ENCODE data around the gene NDUFS1. TPM values are rescaled to one million over a fixed set of nuclear protein-coding genes. Genes with fewer than 3 reads are reported as not detected.

Gene NDUFS1
- total and polyA plus RNA-seq, 10 of the 15 experiments (the other 5 are each of a cell fraction or from before 2014, with no cell fraction given), result 62.6 to 108 (median 90.4) TPM

DNA sequence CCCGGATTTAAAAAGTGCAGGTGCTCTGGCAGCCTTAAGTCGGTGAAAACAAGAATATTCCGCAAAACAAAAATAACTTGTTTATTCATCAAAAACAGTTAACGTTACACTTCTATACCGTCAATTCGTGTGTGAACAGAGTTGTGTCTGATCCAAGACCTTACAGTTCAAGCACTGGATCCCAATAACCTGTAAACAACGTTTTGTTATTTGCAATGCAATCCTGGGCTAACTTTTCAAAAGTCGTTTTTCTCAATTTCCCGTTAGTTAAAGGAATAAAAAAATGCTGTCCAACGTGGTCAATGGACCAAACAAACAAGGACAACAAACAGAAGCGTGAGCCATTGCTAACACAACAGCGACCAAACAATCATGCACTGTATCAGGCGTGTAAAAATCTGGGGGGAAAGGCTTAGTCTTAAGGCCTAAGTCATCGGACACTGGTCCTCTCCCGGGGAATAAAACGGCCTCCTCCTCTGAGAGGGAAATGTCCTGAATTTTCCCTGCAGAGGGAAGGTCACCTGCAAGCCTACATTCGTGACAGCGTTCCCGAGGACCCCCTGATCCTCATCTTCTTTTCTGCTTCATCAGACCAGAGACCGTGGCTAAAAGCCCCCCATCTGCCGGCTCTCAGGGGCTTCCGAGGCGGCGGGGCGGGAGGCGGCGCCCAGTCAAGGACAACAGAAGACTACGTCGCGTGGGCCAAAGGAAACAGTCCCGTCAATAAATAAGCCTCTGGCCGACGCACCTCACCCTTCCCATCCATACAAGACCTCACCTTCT, 490 bp downstream of the NDUFS1 start:
- 1% methylated on average over 33 of the region's 33 CpGs for WGBS (ENCODE audit: insufficient coverage, insufficient replicate concordance, low lambda C conversion rate, missing lambda C conversion rate)
- H3K4me1 ChIP-seq (ENCODE audit: control insufficient read depth, insufficient read depth, low read length), result peaks cover 2% of the 10 kb centered on the region; the same call in 1 of the 2 replicates
- FAIRE-seq (peak; percentile 35), ATAC-seq (peak; percentile 9), DNase-seq (ENCODE audit: low read depth, low spot score) (no peak)
- peaks cover 2 to 19% of the 10 kb centered on the region in 2 experiments; a peak in 3 of 4 replicates for H3K36me3 ChIP-seq (ENCODE audit: control insufficient read depth in 2 of 2, insufficient read depth in 2 of 2, low read length in 1 of 2)
- peak overlapping the region; percentile 76 for H3K9ac ChIP-seq (ENCODE audit: control insufficient read depth, insufficient read depth, low read length)
- H3K79me2 ChIP-seq (ENCODE audit: control insufficient read depth, insufficient read depth, low read length), result peaks cover 76% of the 10 kb centered on the region
- ChIA-PET RAD21 (ENCODE audit: unreplicated experiment) (no interaction called here), POLR2A (interaction anchor here (0.6 to 2.9 kb wide), 4 partner anchors 16 to 92 kb away, joined by 3 to 14 read pairs (median 5); partner anchors contain the start of gene INO80D), SMC1A (ENCODE audit: uncharacterized antibody, unreplicated experiment) (interaction anchor here (1.9 kb wide), 1 partner anchor 70 kb away, joined by 5 read pairs; no protein-coding TSS in a partner anchor), CTCF (no interaction called here)
- in situ Hi-C loops (cut with MboI), result no loop called here
- H3K4me3 ChIP-seq, result peak overlapping the region; percentile 93
- H3K4me2 ChIP-seq (ENCODE audit: control insufficient read depth, insufficient read depth), result peak overlapping the region; percentile 86
- H4K20me1 ChIP-seq (ENCODE audit: control insufficient read depth, insufficient read depth), result no peaks in the 10 kb centered on the region
- peak overlapping the region; percentile 94 for H2AFZ ChIP-seq (ENCODE audit: control insufficient read depth, low read depth, low read length)
- TSS peak; percentile 82 for BruUV-seq (replicated peaks)
- H3K27ac ChIP-seq (ENCODE audit: control insufficient read depth, insufficient read depth), result peak overlapping the region; percentile 94
- intact Hi-C loops (cut with micrococcal nuclease; ENCODE audit: unreplicated experiment), result loop anchor here (1.0 kb wide), 1 partner anchor 72 kb away; the partner anchor contains the start of gene INO80D
- H3K27me3 ChIP-seq (replicated peaks in 1 of 2; ENCODE audit: control insufficient read depth in 2 of 2, insufficient read depth in 2 of 2, low read length in 1 of 2), result no peaks in the 10 kb centered on the region
- no peaks in the 10 kb centered on the region for H3K9me3 ChIP-seq (replicated peaks; ENCODE audit: control insufficient read depth, insufficient read depth, low read length)
- TF ChIP-seq JUNB (IDR thresholded peaks at IDR 0.05) (no peak), NR2C1 (IDR thresholded peaks at IDR 0.05) (no peak), IKZF2 (IDR thresholded peaks at IDR 0.05) (peak in 1 of 2 experiments; percentile 38; a peak in 1 of 4 replicates), GATAD2B (conservative IDR thresholded peaks at IDR 0.05; ENCODE audit: low read depth) (0 out of 2 replicates have a peak, but pooled peaks have one; percentile 41), SREBF1 (IDR thresholded peaks at IDR 0.05; ENCODE audit: low read length) (no peak), HDGF (IDR thresholded peaks at IDR 0.05) (no peak), RAD21 (IDR thresholded peaks at IDR 0.05; ENCODE audit: insufficient read depth, low read depth, low read length) (no peak), ZSCAN29 (IDR thresholded peaks at IDR 0.05) (no peak), NR2C2 (IDR thresholded peaks at IDR 0.05; ENCODE audit: borderline replicate concordance, control insufficient read depth, insufficient read length, low read depth) (no peak), MEF2A (IDR thresholded peaks at IDR 0.05; ENCODE audit: insufficient read depth, low read depth, low read length) (no peak), EED (IDR thresholded peaks at IDR 0.05; ENCODE audit: low read depth) (no peak), YBX1 (IDR thresholded peaks at IDR 0.05) (no peak), SIN3A (IDR thresholded peaks at IDR 0.05; ENCODE audit: low read depth, low read length) (no peak), ZNF622 (IDR thresholded peaks at IDR 0.05) (no peak), FOXM1 (IDR thresholded peaks at IDR 0.05; ENCODE audit: low read depth, low read length) (no peak), DPF2 (IDR thresholded peaks at IDR 0.05) (no peak)
- TF ChIP-seq, protein P1, sequence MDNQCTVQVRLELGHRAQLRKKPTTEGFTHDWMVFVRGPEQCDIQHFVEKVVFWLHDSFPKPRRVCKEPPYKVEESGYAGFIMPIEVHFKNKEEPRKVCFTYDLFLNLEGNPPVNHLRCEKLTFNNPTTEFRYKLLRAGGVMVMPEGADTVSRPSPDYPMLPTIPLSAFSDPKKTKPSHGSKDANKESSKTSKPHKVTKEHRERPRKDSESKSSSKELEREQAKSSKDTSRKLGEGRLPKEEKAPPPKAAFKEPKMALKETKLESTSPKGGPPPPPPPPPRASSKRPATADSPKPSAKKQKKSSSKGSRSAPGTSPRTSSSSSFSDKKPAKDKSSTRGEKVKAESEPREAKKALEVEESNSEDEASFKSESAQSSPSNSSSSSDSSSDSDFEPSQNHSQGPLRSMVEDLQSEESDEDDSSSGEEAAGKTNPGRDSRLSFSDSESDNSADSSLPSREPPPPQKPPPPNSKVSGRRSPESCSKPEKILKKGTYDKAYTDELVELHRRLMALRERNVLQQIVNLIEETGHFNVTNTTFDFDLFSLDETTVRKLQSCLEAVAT (IDR thresholded peaks at IDR 0.05), result no peak
- TF ChIP-seq, protein P2, sequence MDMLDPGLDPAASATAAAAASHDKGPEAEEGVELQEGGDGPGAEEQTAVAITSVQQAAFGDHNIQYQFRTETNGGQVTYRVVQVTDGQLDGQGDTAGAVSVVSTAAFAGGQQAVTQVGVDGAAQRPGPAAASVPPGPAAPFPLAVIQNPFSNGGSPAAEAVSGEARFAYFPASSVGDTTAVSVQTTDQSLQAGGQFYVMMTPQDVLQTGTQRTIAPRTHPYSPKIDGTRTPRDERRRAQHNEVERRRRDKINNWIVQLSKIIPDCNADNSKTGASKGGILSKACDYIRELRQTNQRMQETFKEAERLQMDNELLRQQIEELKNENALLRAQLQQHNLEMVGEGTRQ (IDR thresholded peaks at IDR 0.05; ENCODE audit: borderline replicate concordance, low read depth, low read length), result no peak
- TF ChIP-seq, protein P3, sequence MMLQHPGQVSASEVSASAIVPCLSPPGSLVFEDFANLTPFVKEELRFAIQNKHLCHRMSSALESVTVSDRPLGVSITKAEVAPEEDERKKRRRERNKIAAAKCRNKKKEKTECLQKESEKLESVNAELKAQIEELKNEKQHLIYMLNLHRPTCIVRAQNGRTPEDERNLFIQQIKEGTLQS (IDR thresholded peaks at IDR 0.05; ENCODE audit: borderline replicate concordance, extremely low read depth, low read depth, low read length), result no peak
- TF ChIP-seq, protein P4, sequence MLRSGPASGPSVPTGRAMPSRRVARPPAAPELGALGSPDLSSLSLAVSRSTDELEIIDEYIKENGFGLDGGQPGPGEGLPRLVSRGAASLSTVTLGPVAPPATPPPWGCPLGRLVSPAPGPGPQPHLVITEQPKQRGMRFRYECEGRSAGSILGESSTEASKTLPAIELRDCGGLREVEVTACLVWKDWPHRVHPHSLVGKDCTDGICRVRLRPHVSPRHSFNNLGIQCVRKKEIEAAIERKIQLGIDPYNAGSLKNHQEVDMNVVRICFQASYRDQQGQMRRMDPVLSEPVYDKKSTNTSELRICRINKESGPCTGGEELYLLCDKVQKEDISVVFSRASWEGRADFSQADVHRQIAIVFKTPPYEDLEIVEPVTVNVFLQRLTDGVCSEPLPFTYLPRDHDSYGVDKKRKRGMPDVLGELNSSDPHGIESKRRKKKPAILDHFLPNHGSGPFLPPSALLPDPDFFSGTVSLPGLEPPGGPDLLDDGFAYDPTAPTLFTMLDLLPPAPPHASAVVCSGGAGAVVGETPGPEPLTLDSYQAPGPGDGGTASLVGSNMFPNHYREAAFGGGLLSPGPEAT (IDR thresholded peaks at IDR 0.05; ENCODE audit: low read depth), result no peak

Measured in GM12878 (cell line).